Right atrium auricular region (tissue), 2 donors: ENCODE data around the gene HOXA7. TPM values are rescaled to one million over a fixed set of nuclear protein-coding genes. Genes with fewer than 3 reads are reported as not detected.
A peak's percentile ranks its signal among the peaks of the same experiment; 100 is the strongest.

Experiments used
- DNase-seq: peaks from one replicate; pipeline ENCODE4 v3.0.0-alpha.2; 2019; ENCODE audit warnings: low spot score
- H3K27ac ChIP-seq, 2 donors: fragments of 200-600 bp; sonication (generic); 1 replicate in 1 of 2; 2 replicates in 1 of 2; pipeline ENCODE4 v1.5.1; 2016 to 2019
- H3K27me3 ChIP-seq, 2 donors: fragments of 200-600 bp; sonication (generic); one replicate each; pipeline versions ENCODE4 v1.5.1 to v1.6.0; 2017 to 2019
- H3K36me3 ChIP-seq: fragments of 200-600 bp; sonication (generic); one replicate; pipeline ENCODE4 v1.5.1; 2016
- H3K4me1 ChIP-seq, 2 donors: fragments of 200-600 bp; sonication (generic); one replicate each; pipeline versions ENCODE4 v1.5.1 to v1.6.0; 2017 to 2019
- H3K4me3 ChIP-seq, 2 donors: fragments of 200-600 bp; sonication (generic); 1 replicate in 1 of 2; 2 replicates in 1 of 2; pipeline ENCODE4 v1.5.1; 2017 to 2019; ENCODE audit warnings: mild to moderate bottlenecking in 1 of 2, moderate library complexity in 1 of 2
- H3K9me3 ChIP-seq, 2 donors: fragments of 200-600 bp; sonication (generic); one replicate each; pipeline ENCODE4 v1.5.1; 2019
- total RNA-seq, 2 donors: library from RNA; depleted of rRNA; stranded (reverse); fragments of >200 nt; gene quantifications; one replicate each; pipeline ENCODE4 v1.1.0, GENCODE V29; 2016
- TF ChIP-seq, protein P1 (sequence below), 2 donors: fragments of 200-600 bp; sonication (generic); IDR thresholded peaks; one replicate each; pipeline ENCODE4 v1.5.1; 2019; ENCODE audit warnings: antibody characterized with exemption in 2 of 2

HOXA7 gene
- total RNA-seq, 2 donors from 2014 or later, result not detected

GRCh38 chr7:27151341-27151930 is 5.0 kb downstream of the HOXA7 start:
- H3K4me1 ChIP-seq, result peaks cover 0 to 63% of the 10 kb centered on the region in 2 donors
- H3K36me3 ChIP-seq, result no peaks in the 10 kb centered on the region
- DNase-seq, result no peak
- TF ChIP-seq, protein P1, sequence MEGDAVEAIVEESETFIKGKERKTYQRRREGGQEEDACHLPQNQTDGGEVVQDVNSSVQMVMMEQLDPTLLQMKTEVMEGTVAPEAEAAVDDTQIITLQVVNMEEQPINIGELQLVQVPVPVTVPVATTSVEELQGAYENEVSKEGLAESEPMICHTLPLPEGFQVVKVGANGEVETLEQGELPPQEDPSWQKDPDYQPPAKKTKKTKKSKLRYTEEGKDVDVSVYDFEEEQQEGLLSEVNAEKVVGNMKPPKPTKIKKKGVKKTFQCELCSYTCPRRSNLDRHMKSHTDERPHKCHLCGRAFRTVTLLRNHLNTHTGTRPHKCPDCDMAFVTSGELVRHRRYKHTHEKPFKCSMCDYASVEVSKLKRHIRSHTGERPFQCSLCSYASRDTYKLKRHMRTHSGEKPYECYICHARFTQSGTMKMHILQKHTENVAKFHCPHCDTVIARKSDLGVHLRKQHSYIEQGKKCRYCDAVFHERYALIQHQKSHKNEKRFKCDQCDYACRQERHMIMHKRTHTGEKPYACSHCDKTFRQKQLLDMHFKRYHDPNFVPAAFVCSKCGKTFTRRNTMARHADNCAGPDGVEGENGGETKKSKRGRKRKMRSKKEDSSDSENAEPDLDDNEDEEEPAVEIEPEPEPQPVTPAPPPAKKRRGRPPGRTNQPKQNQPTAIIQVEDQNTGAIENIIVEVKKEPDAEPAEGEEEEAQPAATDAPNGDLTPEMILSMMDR (IDR thresholded peaks at IDR 0.05), result no peak
- H3K9me3 ChIP-seq, result no peaks in the 10 kb centered on the region
- H3K27ac ChIP-seq, result no peak overlapping the region
- peak overlapping the region in 1 of 2 donors; percentile 30 for H3K4me3 ChIP-seq
- H3K27me3 ChIP-seq, result peaks cover 59 to 97% of the 10 kb centered on the region in 2 donors

GRCh38 chr7:27150568-27151340 is 5.7 kb downstream of the HOXA7 start:
- peaks cover 55 to 97% of the 10 kb centered on the region in 2 donors for H3K27me3 ChIP-seq
- DNase-seq, result no peak
- TF ChIP-seq, protein P1 (IDR thresholded peaks at IDR 0.05), result peak; percentile 82 to 91
- no peak overlapping the region for H3K27ac ChIP-seq
- H3K4me3 ChIP-seq, result peak overlapping the region in 1 of 2 donors; percentile 30
- H3K36me3 ChIP-seq, result no peaks in the 10 kb centered on the region
- peaks cover 0 to 56% of the 10 kb centered on the region in 2 donors for H3K4me1 ChIP-seq
- H3K9me3 ChIP-seq, result no peaks in the 10 kb centered on the region

GRCh38 chr7:27149842-27150567 is 6.5 kb downstream of the HOXA7 start:
- Histone ChIP-seq H3K36me3 (no peaks in the 10 kb centered on the region), H3K9me3 (no peaks in the 10 kb centered on the region), H3K27me3 (peaks cover 53 to 97% of the 10 kb centered on the region in 2 donors), H3K4me3 (no peak overlapping the region), H3K27ac (no peak overlapping the region), H3K4me1 (peaks cover 0 to 56% of the 10 kb centered on the region in 2 donors)
- TF ChIP-seq, protein P1 (IDR thresholded peaks at IDR 0.05), result no peak
- DNase-seq, result no peak

DNA sequence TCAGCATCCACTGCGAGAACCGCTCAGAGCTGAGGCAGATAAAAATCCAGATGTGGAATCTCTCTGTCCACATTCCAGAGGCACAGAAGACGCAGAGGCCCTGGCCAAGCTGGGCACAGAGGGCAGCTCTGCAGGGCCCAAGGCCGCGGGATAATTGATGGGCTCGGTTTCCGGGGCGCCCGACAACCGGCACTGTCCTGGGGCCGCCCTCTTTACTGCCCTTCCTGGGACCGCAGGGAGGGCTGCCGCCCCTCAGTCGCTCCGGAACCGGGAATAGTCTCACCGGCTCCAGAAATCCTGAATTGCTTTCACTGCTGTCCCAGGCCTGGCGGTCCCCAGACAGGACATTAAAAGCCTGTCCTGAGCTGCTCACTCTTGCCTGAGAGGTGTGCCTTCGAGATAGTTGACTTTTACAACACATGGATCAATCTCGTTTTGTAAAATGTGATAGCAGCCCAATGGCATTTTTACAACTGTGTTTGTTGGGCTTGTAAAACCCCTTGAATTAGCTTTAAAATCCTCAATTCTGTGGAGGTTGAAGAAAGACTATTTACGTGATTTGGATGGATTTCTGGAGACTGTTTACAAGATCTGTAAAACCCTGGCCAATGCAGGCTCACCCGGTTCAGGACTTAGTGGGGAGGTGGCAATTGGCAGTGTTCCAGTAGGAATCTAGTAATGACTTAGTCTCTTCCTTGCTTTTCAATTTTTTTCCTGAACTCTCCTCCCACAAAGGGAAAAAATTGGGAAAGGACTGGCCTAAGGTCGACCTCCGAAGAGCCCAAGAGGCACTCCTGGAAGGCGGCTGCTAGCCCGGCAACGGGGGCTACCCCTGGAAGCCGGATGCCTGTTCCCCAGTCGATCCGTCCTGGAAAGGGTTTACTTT is 7.5 kb downstream of the HOXA7 start:
- DNase-seq, result no peak
- Histone ChIP-seq H3K4me3 (no peak overlapping the region), H3K4me1 (peaks cover 0 to 57% of the 10 kb centered on the region in 2 donors), H3K27ac (no peak overlapping the region), H3K36me3 (no peaks in the 10 kb centered on the region), H3K9me3 (no peaks in the 10 kb centered on the region), H3K27me3 (peaks cover 57 to 97% of the 10 kb centered on the region in 2 donors)
- TF ChIP-seq, protein P1 (IDR thresholded peaks at IDR 0.05), result no peak
